K562 (cell line): ENCODE data around the gene CCM2. TPM values are rescaled to one million over a fixed set of nuclear protein-coding genes. Genes with fewer than 3 reads are reported as not detected.

Experiments
- ASH1L ChIP-seq: fragments of 450-650 bp; IDR thresholded peaks from 2 replicates; pipeline ENCODE4 v1.6.1; 2018; ENCODE audit warnings: borderline replicate concordance, mild to moderate bottlenecking, low read depth; ENCODE audit not compliant: partially characterized antibody
- CBX8 ChIP-seq: fragments of 200-600 bp; sonication (generic); IDR thresholded peaks from 2 replicates; pipeline ENCODE4 v1.6.1; 2012; ENCODE audit warnings: borderline replicate concordance, mixed run types, low read depth, mild to moderate bottlenecking, moderate library complexity, mixed read lengths, low read length, control low read depth, inconsistent platforms; ENCODE audit not compliant: poor library complexity, severe bottlenecking; ENCODE audit errors: extremely low read depth
- EHMT2 ChIP-seq: fragments of 450-650 bp; IDR thresholded peaks from 2 replicates; pipeline ENCODE4 v1.6.1; 2018; ENCODE audit warnings: antibody characterized with exemption
- ELF1 ChIP-seq: fragments of 200-800 bp; sonication (Bioruptor generic); IDR thresholded peaks from 2 replicates; pipeline ENCODE4 v1.6.1; 2016; ENCODE audit warnings: missing genetic modification characterization, missing compliant biosample characterization
- FOSL1 ChIP-seq: fragments of 200-800 bp; sonication (Bioruptor generic); conservative IDR thresholded peaks from 2 replicates; pipeline ENCODE4 v1.6.1; 2016; ENCODE audit warnings: missing genetic modification characterization, missing compliant biosample characterization
- FOXK1 ChIP-seq: sonication (generic); formaldehyde crosslinking; IDR thresholded peaks from 2 replicates; pipeline ENCODE4 v1.8.0; 2022; ENCODE audit warnings: missing genetic modification reagents, mild to moderate bottlenecking, borderline replicate concordance
- HMBOX1 ChIP-seq: sonication (generic); IDR thresholded peaks from 2 replicates; pipeline ENCODE4 v1.6.1; 2016
- HOXB6 ChIP-seq: fragments of 250-450 bp; sonication (Bioruptor Pico); IDR thresholded peaks from 2 replicates; pipeline ENCODE4 v1.5.1; 2022; ENCODE audit warnings: mild to moderate bottlenecking, borderline replicate concordance
- MEF2D ChIP-seq: conservative IDR thresholded peaks from 2 replicates; pipeline ENCODE4 v1.6.1; 2016; ENCODE audit warnings: low read depth, missing genetic modification characterization, missing compliant biosample characterization
- NRF1 ChIP-seq, 2 experiments: fragments of 450-650 bp; IDR thresholded peaks in 1 of 2; conservative IDR thresholded peaks in 1 of 2; 2 replicates each; pipeline ENCODE4 v1.6.1; 2014; ENCODE audit warnings: mild to moderate bottlenecking in 2 of 2
- PHB ChIP-seq: fragments of 250-450 bp; sonication (Bioruptor Pico); IDR thresholded peaks from 2 replicates; pipeline ENCODE4 v1.5.0; 2021
- PKNOX1 ChIP-seq: fragments of 450-650 bp; IDR thresholded peaks from 2 replicates; pipeline ENCODE4 v1.6.1; 2016
- RB1 ChIP-seq: fragments of 450-650 bp; IDR thresholded peaks from 2 replicates; pipeline ENCODE4 v1.6.1; 2017; ENCODE audit warnings: low read depth, mild to moderate bottlenecking
- SREBF2 ChIP-seq: sonication (generic); formaldehyde crosslinking; IDR thresholded peaks from 2 replicates; pipeline ENCODE4 v1.4.0; 2020; ENCODE audit warnings: mild to moderate bottlenecking, missing genetic modification reagents
- VEZF1 ChIP-seq: fragments of 200-800 bp; sonication (Bioruptor generic); IDR thresholded peaks from 2 replicates; pipeline ENCODE4 v1.6.1; 2017; ENCODE audit warnings: missing genetic modification characterization, missing compliant biosample characterization
- ZEB2 ChIP-seq: fragments of 450-650 bp; IDR thresholded peaks from 2 replicates; pipeline ENCODE4 v1.6.1; 2016
- ZNF174 ChIP-seq: fragments of 250-450 bp; sonication (Bioruptor Pico); IDR thresholded peaks from 2 replicates; pipeline ENCODE4 v1.4.0; 2020; ENCODE audit warnings: mild to moderate bottlenecking
- ZNF253 ChIP-seq: fragments of 250-450 bp; sonication (Bioruptor Pico); conservative IDR thresholded peaks from 2 replicates; pipeline ENCODE4 v1.6.1; 2021; ENCODE audit warnings: mild to moderate bottlenecking
- ZNF408 ChIP-seq: fragments of 250-450 bp; sonication (Bioruptor Pico); IDR thresholded peaks from 2 replicates; pipeline ENCODE4 v1.4.0; 2020; ENCODE audit warnings: low read depth, mild to moderate bottlenecking, moderate library complexity
- ZNF695 ChIP-seq: fragments of 450-650 bp; formaldehyde crosslinking; IDR thresholded peaks from 2 replicates; pipeline ENCODE4 v1.4.0; 2020; ENCODE audit warnings: mild to moderate bottlenecking, moderate library complexity
- ZNF766 ChIP-seq: fragments of 200-800 bp; sonication (Bioruptor generic); conservative IDR thresholded peaks from 2 replicates; pipeline ENCODE4 v1.6.1; 2016; ENCODE audit warnings: missing genetic modification characterization, missing compliant biosample characterization
- polyA plus RNA-seq, 8 experiments: library from polyadenylated mRNA; depleted of rRNA in 4 of 8; stranded (reverse) in 5 of 8; unstranded in 3 of 8; fragments of >200 nt; fragmentation: Nextera tagmentation in 2 of 8; fragmentation: Illumina TruSeq in 1 of 8; extraction: Ambion mirVana in 2 of 8; extraction: Trizol in 1 of 8; gene quantifications; 2 replicates each; pipeline versions ENCODE4 v1.2.1 to v1.2.3, GENCODE V29; 2011 to 2014; ENCODE audit warnings: inconsistent platforms in 1 of 8, missing spikeins in 1 of 8
- total RNA-seq, 7 experiments: library from RNA; depleted of rRNA in 6 of 7; stranded (reverse); fragments of >200 nt in 6 of 7; fragmentation: Illumina TruSeq in 2 of 7; extraction: Trizol in 2 of 7; gene quantifications; 2 replicates each; pipeline versions ENCODE4 v1.2.1 to v1.2.3, GENCODE V29; 2011 to 2021; ENCODE audit warnings: low replicate concordance in 1 of 7
- TF ChIP-seq, protein P1 (sequence below), 2 experiments: fragments of 450-650 bp in 1 of 2; IDR thresholded peaks; 2 replicates each; pipeline ENCODE4 v1.6.1; 2011 to 2017; ENCODE audit warnings: low read depth in 2 of 2, antibody characterized with exemption in 1 of 2, borderline replicate concordance in 1 of 2, low read length in 1 of 2, mild to moderate bottlenecking in 1 of 2, mixed read lengths in 1 of 2; ENCODE audit not compliant: control insufficient read depth in 1 of 2

The CCM2 gene
- total and polyA plus RNA-seq, 9 of the 15 experiments (the other 6 are each of a cell fraction or from before 2014, with no cell fraction given), result 0.41 to 38.6 (median 25.9) TPM

DNA sequence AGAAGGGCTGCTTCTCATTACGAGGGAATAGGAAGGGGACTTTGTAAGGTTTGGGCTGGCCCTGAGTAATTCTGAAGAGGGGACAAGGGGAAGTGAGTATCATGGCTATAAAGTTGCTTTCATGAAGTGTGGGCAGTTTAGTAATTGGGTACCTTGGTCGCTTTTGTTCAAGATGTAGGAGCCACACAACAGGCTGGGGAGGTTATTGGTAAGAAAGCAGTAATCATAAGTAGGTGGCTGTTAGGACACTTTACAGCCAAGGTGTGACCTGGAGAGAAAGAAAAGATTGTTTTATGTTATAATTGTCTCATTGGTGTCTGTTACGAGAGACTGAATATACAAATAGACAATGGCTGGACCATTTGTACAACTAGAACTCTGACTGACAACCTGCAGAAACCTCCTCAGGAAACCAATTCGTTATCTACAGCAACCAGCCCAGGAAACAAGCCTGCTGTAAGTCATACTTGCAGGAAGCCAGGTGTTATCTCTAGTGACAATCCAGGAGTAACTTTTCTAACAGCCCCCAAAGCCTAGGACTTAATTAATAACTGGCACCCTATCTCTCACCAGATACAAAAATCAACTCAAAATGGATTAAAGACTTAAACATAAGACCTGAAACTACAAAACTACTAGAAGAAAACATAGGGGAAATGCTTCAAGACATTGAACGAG lies 5.0 kb upstream of the CCM2 start (continued):
- TF ChIP-seq HMBOX1 (peak; percentile 98), MEF2D (tag) (peak; percentile 48; the same call in 1 of the 2 replicates), CBX8 (no peak), FOXK1 (CRISPR knock-in tag) (no peak), ELF1 (tag) (peak; percentile 57), RB1 (no peak), HOXB6 (no peak), ZEB2 (peak; percentile 88), EHMT2 (0 out of 2 replicates have a peak, but pooled peaks have one; percentile 15), PHB (CRISPR knock-in tag) (no peak), ZNF174 (CRISPR knock-in tag) (no peak), PKNOX1 (peak; percentile 96), ZNF253 (CRISPR knock-in tag) (no peak), NRF1 (conservative IDR thresholded peaks at IDR 0.05 in 1 of 2, IDR thresholded peaks at IDR 0.05 in 1 of 2) (no peak), ZNF766 (peak; percentile 99), FOSL1 (tag) (peak; percentile 79), SREBF2 (no peak), ZNF695 (CRISPR knock-in tag) (no peak), ZNF408 (CRISPR knock-in tag) (no peak), VEZF1 (CRISPR knock-in tag) (peak; percentile 66), ASH1L (no peak)
- TF ChIP-seq, protein P1, sequence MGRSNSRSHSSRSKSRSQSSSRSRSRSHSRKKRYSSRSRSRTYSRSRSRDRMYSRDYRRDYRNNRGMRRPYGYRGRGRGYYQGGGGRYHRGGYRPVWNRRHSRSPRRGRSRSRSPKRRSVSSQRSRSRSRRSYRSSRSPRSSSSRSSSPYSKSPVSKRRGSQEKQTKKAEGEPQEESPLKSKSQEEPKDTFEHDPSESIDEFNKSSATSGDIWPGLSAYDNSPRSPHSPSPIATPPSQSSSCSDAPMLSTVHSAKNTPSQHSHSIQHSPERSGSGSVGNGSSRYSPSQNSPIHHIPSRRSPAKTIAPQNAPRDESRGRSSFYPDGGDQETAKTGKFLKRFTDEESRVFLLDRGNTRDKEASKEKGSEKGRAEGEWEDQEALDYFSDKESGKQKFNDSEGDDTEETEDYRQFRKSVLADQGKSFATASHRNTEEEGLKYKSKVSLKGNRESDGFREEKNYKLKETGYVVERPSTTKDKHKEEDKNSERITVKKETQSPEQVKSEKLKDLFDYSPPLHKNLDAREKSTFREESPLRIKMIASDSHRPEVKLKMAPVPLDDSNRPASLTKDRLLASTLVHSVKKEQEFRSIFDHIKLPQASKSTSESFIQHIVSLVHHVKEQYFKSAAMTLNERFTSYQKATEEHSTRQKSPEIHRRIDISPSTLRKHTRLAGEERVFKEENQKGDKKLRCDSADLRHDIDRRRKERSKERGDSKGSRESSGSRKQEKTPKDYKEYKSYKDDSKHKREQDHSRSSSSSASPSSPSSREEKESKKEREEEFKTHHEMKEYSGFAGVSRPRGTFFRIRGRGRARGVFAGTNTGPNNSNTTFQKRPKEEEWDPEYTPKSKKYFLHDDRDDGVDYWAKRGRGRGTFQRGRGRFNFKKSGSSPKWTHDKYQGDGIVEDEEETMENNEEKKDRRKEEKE (IDR thresholded peaks at IDR 0.05; ENCODE audit: borderline replicate concordance in 1 of 2, control insufficient read depth in 1 of 2, low read depth in 2 of 2, low read length in 1 of 2), result 0 out of 4 replicates have a peak, but pooled peaks of 1 of the 2 experiments have one; percentile 62
